ENCODE results near the gene GGN. TPM values are rescaled to one million over a fixed set of nuclear protein-coding genes. Genes with fewer than 3 reads are reported as not detected.

Gene GGN
- total RNA-seq, 4 donors from 2014 or later = 0.13 TPM; not detected in 3

GRCh38 chr19:38336638-38337359 lies 51.0 kb downstream of the GGN start:
- intact Hi-C loops (cut with DNase I; ENCODE audit: low total_unique reads) = loop anchor here (1.0 kb wide), 4 partner anchors 20 to 594 kb away; partner anchors contain the start of genes MRPS12, PSMD8 and SARS2
- Histone ChIP-seq H3K27me3 (no peaks in the 10 kb centered on the region), H3K4me1 (peaks cover 5 to 7% of the 10 kb centered on the region in 2 donors), H3K27ac (peak overlapping the region; percentile 96 to 99 (median 98)), H3K9me3 (no peaks in the 10 kb centered on the region), H3K4me3 (peak overlapping the region; percentile 77 to 91 (median 79)), H3K36me3 (no peaks in the 10 kb centered on the region)
- peak; percentile 66 to 77 for ATAC-seq
- in situ Hi-C loops (cut with MboI; ENCODE audit: low sequenced_read_pairs in 4 of 4) = loop anchor here (25.0 kb wide), 2 partner anchors 199 to 424 kb away; partner anchors contain the start of genes SIPA1L3 (in 4 of the 4) and WDR87 (in 4 of the 4)
- DNase-seq = peak; percentile 96 to 97
- peak in 1 of 2 donors; percentile 51 for TF ChIP-seq POLR2A (IDR thresholded peaks at IDR 0.05)
- TF ChIP-seq CTCF (IDR thresholded peaks at IDR 0.05 in 4 of 5, conservative IDR thresholded peaks at IDR 0.05 in 1 of 5) = no peak

- Histone ChIP-seq H3K27ac (peak overlapping the region; percentile 96 to 99 (median 98)), H3K4me3 (peak overlapping the region; percentile 77 to 91 (median 79)), H3K4me1 (peaks cover 5 to 7% of the 10 kb centered on the region in 2 donors), H3K9me3 (no peaks in the 10 kb centered on the region), H3K36me3 (no peaks in the 10 kb centered on the region), H3K27me3 (no peaks in the 10 kb centered on the region)
- no peak for TF ChIP-seq CTCF (IDR thresholded peaks at IDR 0.05 in 4 of 5, conservative IDR thresholded peaks at IDR 0.05 in 1 of 5)
- TF ChIP-seq POLR2A (IDR thresholded peaks at IDR 0.05) = peak; percentile 74 to 90
- intact Hi-C loops (cut with DNase I; ENCODE audit: low total_unique reads) = loop anchor here (1.0 to 2.0 kb wide), 9 partner anchors 20 to 594 kb away; partner anchors contain the start of genes MRPS12, PSMD8, SARS2 and SIPA1L3
- ATAC-seq = peak; percentile 84 to 86
- peak; percentile 92 to 94 for DNase-seq
- in situ Hi-C loops (cut with MboI; ENCODE audit: low sequenced_read_pairs in 4 of 4) = loop anchor here (25.0 kb wide), 2 partner anchors 199 to 424 kb away; partner anchors contain the start of genes SIPA1L3 (in 4 of the 4) and WDR87 (in 4 of the 4)
Measured at GRCh38 chr19:38335949-38336637, 51.7 kb downstream of the GGN start.

Other genes starting within 250 kb of the GGN start
- not detected for gene DPF1, start 163.8 kb downstream of the GGN start, total RNA-seq
- gene PPP1R14A, start 131.7 kb downstream of the GGN start, total RNA-seq = 10 to 100 TPM in 1 of 4 donors, 1 to 10 TPM in 3; 1.3 to 48.8 (median 7.1) TPM
- gene SPINT2, start 123.5 kb downstream of the GGN start, total RNA-seq = 1 to 10 TPM in 3 of 4 donors, under 1 TPM in 1; 0.26 to 4.0 (median 1.6) TPM
- gene C19orf33, start 83.8 kb downstream of the GGN start, total RNA-seq = 1 to 10 TPM in 2 of 4 donors, not detected in 2; 5.8 to 7.0 TPM
- 10 to 100 TPM; 28.3 to 39.5 (median 31.9) TPM for gene YIF1B, start 72.1 kb downstream of the GGN start, total RNA-seq
- gene KCNK6, start 68.2 kb downstream of the GGN start, total RNA-seq = under 1 TPM; 0.15 to 0.90 (median 0.41) TPM
- gene CATSPERG, start 52.2 kb downstream of the GGN start, total RNA-seq = 1 to 10 TPM in 3 of 4 donors, under 1 TPM in 1; 0.72 to 4.9 (median 1.7) TPM
- 1,000 to 10,000 TPM in 3 of 4 donors, 100 to 1,000 TPM in 1; 819 to 1,400 (median 1,309) TPM for gene PSMD8, start 13.5 kb downstream of the GGN start, total RNA-seq
- gene SPRED3, start 663 bp upstream of the GGN start, total RNA-seq = 1 to 10 TPM in 1 of 4 donors, under 1 TPM in 3; 0.05 to 2.6 (median 0.15) TPM
- 10 to 100 TPM in 1 of 4 donors, 1 to 10 TPM in 3; 1.9 to 17.4 (median 3.3) TPM for gene FAM98C, start 15.1 kb upstream of the GGN start, total RNA-seq
- 1 to 10 TPM in 2 of 4 donors, under 1 TPM in 2; 0.61 to 2.2 (median 0.94) TPM for gene RASGRP4, start 38.2 kb upstream of the GGN start, total RNA-seq
- 100 to 1,000 TPM; 607 to 831 (median 724) TPM for gene RYR1, start 45.7 kb upstream of the GGN start, total RNA-seq
- gene MAP4K1, start 229.9 kb upstream of the GGN start, total RNA-seq = under 1 TPM in 3 of 4 donors, not detected in 1; 0.31 to 0.97 (median 0.78) TPM
- 100 to 1,000 TPM; 619 to 975 (median 681) TPM for gene EIF3K, start 231.2 kb upstream of the GGN start, total RNA-seq

Data from gastrocnemius medialis (tissue), 4 donors.